Measurements from ENCODE around the gene TMEM26.

- TF ChIP-seq, protein P1, sequence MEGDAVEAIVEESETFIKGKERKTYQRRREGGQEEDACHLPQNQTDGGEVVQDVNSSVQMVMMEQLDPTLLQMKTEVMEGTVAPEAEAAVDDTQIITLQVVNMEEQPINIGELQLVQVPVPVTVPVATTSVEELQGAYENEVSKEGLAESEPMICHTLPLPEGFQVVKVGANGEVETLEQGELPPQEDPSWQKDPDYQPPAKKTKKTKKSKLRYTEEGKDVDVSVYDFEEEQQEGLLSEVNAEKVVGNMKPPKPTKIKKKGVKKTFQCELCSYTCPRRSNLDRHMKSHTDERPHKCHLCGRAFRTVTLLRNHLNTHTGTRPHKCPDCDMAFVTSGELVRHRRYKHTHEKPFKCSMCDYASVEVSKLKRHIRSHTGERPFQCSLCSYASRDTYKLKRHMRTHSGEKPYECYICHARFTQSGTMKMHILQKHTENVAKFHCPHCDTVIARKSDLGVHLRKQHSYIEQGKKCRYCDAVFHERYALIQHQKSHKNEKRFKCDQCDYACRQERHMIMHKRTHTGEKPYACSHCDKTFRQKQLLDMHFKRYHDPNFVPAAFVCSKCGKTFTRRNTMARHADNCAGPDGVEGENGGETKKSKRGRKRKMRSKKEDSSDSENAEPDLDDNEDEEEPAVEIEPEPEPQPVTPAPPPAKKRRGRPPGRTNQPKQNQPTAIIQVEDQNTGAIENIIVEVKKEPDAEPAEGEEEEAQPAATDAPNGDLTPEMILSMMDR (IDR thresholded peaks at IDR 0.05), result no peak
- no peak for TF ChIP-seq POLR2A (IDR thresholded peaks at IDR 0.05)
These were observed 62.3 kb downstream of the TMEM26 start for GRCh38 chr10:61390851-61391250.

All from right lobe of liver (tissue), 4 donors.